ENCODE results near the gene PFAS.

PFAS gene

GRCh38 chr17:8266648-8267479 lies 17.8 kb downstream of the PFAS start:
- no peak for DNase-seq (ENCODE audit: low read depth)

GRCh38 chr17:8267480-8268147 lies 18.5 kb downstream of the PFAS start:
- no peak for DNase-seq (ENCODE audit: low read depth)

DNA sequence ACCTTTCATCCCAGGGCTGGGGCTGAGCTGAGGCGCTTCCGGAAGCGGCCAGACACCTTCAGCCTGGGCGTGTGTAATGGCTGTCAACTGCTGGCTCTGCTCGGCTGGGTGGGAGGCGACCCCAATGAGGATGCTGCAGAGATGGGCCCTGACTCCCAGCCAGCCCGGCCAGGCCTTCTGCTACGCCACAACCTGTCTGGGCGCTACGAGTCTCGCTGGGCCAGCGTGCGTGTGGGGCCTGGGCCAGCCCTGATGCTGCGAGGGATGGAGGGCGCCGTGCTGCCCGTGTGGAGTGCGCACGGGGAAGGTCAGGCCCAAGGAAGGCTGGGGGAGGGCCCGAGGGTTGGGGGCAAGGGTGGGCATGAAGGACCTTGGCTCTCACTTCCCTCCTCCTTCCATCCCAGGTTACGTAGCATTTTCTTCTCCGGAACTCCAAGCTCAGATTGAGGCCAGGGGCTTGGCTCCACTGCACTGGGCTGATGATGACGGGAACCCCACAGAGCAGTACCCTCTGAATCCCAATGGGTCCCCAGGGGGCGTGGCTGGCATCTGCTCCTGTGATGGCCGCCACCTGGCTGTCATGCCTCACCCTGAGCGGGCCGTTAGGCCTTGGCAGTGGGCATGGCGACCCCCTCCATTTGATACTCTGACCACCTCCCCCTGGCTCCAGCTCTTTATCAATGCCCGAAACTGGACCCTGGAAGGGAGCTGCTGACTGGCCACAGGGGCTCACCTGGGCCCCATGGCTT lies 19.6 kb downstream of the PFAS start:
- DNase-seq (ENCODE audit: low read depth) = no peak

- no peak for DNase-seq (ENCODE audit: low read depth)
Measured at GRCh38 chr17:8272421-8272820, 23.3 kb downstream of the PFAS start.

- no peak for DNase-seq (ENCODE audit: low read depth)
Measured at GRCh38 chr17:8273884-8274444, 24.9 kb downstream of the PFAS start.

DNA sequence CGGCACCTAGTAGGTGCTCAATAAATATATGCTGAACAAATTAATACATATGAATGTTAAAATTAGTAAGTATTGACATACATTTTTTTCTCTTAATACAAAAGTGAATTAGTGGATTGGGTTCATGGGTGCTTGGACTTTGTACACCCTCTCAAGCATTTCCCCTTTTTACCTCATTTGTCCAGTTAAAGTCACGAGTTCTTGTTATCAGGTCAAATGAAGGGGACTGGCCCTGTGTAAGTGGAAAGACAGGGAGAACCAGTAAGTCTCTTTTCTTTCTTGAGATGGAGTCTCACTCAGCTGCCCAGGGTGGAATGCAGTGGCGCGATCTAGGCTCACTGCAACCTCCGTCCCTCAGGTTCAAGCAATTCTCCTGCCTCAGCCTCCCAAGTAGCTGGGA lies 25.7 kb downstream of the PFAS start:
- no peak for DNase-seq (ENCODE audit: low read depth)

DNA sequence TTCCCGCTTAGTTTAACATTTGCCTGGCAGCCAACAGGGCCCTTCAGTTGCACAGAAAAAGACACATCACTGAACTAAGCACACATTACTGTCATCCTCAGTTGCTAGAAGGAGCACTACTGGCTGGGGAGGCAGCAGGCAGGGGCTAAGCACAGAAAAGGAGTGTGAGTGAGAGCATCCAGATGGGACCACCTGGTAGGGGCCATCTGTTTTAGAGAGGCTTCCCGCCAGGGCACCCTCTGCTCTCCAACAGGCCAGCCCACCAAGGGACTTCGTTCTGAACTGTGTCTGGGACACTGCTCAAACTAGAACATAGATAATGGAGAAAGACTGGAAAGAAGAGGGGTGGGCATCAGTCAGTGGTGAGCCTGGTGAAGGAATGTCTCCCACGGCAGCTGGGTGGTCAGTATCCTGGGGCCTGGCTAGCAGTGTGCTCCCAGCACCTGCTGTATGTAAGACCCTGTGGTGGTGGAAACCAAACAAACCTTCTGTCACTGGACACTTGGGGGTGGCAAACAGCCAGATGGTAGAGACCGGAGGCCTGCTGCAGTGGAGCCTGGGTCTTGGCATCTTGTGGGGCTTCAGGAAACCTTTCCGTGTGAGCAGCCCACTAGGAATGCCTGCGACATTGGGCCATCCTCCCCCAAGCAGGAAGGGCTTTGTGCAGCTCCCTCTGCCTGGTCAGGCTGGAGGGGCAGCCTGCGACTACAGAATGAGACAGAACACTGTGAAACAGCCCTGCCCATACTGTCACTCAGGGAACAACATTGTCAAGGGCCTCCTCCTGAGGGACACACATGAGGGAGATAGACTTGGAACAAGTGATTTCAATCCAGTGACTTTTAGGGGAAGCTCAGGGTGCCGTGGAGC lies 26.6 kb downstream of the PFAS start:
- no peak for DNase-seq (ENCODE audit: low read depth)

DNA sequence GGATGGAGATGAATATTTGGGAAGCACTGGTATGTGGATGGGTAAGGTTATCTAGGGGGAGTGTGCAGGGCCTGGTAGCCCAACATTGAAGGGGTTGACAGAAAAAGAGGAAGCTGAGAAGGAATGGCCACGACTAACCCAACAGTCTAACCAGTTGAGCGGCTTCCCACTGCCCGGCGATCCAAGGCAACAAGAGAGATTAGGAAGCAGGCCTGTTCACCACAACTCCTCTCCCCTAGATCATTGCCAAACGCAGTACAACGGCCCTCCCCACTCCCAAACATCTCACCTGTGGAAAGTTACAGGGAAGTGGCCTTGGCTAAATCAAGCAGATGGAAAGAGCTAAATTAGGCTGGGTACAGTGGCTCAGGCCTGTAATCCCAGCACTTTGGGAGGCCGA lies 28.2 kb downstream of the PFAS start:
- no peak for DNase-seq (ENCODE audit: low read depth)

DNA sequence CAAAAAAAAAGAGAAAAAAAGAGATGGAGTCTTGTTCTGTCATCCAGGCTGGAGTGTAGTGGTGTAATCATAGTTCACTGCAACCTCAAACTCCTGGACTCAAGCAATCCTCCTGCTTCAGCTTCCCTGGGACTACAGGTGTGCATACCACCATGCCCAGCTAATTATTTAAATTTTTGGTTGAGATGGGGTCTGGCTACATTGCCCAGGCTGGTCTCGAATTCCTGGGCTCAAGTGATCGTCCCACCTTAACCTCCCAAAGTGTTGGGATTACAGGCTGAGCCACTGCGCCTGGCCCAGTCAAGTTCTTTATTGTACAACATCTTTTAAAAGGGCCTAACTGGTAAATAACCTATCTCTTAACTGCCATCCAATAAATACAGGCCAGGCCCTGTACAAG lies 33.3 kb downstream of the PFAS start:
- DNase-seq (ENCODE audit: low read depth) = no peak

DNA sequence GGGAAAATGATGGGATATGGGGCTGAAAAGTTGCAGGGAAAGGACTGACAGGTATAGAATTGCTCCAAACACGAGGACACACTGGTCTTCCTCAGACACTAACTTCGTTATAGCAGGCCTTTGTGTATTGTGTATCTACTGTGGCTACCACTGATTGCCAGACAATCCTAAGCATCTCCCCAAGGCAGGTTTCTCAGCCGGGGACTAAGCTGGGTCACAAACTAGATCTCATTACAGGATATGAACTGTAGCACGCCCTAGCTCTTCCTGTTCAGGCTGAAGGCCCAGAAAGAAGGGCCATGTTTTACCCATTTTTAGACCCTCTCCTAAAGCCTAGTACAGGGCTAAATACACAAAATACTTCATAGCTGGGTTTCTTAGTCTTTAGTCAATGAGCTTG lies 34.3 kb downstream of the PFAS start:
- DNase-seq (ENCODE audit: low read depth) = peak; percentile 8

GRCh38 chr17:8284126-8284525 lies 35.0 kb downstream of the PFAS start:
- no peak for DNase-seq (ENCODE audit: low read depth)

GRCh38 chr17:8285270-8286181 lies 36.4 kb downstream of the PFAS start:
- no peak for DNase-seq (ENCODE audit: low read depth)

GRCh38 chr17:8287651-8288335 lies 38.7 kb downstream of the PFAS start:
- DNase-seq (ENCODE audit: low read depth) = no peak

DNA sequence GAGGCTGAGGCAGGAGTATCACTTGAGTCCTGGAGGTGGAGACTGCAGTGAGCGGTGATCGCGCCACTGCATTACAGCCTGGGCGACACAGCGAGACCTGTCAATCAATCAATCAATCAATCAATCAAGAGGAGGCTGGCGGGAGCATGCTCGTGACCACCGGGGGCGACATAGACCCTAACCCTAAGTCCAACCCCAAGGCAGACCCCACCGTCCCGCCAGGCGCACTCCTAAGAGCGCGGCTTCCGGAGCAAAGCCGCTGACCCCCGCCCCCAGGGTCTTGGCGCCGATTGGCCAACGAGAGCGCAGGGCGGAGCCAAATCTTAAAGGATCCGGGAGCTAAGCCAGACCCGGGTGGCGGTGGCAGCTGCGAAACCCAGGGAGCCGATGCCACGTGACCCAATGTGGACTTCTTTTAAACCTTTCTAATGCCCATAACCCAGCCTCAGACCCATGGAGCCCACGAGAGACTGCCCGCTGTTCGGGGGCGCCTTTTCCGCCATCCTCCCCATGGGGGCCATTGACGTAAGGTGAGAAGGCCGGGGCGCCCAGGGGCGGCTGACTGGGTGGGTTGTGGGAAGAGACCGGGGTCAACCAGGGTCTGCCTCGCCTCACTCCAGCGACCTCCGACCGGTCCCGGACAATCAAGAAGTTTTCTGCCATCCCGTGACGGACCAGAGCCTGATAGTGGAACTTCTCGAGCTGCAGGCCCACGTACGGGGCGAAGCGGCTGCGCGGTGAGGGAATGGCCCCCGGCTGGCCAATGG lies 39.4 kb downstream of the PFAS start, which contains the start of gene RANGRF:
RANGRF (plus strand) TSS at position 335 of the 767 bp plus-strand sequence; CDS start at position 454, 119 bp downstream.
- peak; percentile 77 for DNase-seq (ENCODE audit: low read depth)

GRCh38 chr17:8289103-8289397 lies 40.0 kb downstream of the PFAS start:
- no peak for DNase-seq (ENCODE audit: low read depth)

DNA sequence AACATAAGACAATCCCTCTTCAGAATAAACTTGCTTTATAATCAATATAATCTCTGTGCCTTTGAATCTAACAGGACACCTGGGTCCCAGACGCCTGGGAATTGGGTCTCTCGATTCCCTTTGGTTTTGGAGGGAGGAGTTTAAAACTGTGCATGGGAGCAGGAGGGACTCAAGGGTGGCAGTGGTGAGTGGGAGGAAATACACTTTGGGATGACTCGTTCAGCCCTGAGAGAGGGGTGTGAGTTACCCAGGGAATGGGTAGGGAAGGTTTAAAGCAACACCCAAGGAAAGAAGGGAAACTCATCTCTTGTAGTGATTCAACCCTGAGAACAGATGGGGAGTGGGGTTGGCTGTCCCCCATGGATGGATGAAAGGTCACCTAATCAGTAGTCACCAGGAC lies 41.0 kb downstream of the PFAS start:
- no peak for DNase-seq (ENCODE audit: low read depth)

DNA sequence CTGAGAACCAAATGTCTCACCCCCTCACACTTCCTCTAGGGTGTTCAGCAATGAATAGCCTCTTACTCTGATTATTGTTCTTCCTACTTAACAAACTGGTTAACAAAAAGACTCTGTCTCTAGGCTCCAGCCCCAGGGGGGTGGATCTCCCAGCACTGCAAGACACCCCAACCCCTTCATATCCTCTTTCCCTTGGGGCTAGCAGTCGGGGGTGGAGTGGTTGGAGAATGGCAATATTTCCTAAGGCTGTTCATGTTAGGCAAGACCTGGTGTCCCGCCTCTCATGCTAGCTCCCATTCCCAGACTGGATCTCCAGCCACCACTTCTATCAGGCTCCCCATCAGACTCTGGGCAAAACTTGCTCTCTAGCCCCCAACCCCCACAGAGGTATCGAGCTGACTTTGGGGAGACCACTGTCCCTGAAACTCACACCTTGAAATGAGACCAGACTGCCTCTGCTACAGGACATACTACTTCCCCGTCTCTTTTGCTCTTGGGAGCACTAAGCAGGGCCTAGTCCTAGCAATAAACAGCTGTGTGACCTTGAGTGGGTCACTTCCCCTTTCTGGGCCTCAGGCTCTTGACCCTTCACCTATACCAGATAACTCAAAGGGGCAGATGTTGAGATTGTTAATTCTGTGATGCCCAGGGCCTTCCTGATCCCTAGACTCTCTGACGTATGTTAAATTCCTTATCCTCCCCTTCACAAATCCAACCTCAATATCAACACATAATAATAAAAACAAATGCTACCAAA lies 43.7 kb downstream of the PFAS start:
- no peak for DNase-seq (ENCODE audit: low read depth)

- no peak for DNase-seq (ENCODE audit: low read depth)
Measured at GRCh38 chr17:8294361-8294760, 45.3 kb downstream of the PFAS start.
